Mesenchymal stem cell (in vitro differentiated cells and primary cell): ENCODE data around the gene ST3GAL4.

Source experiments
- DNase-seq: peaks from one replicate; pipeline ENCODE4 v3.0.0-alpha.2; 2013
- H2AFZ ChIP-seq: one replicate; pipeline ENCODE4 v1.6.1; 2013; ENCODE audit warnings: low read depth, mild to moderate bottlenecking, control low read depth, inconsistent platforms, low read length, moderate library complexity
- H2AK5ac ChIP-seq: 2 replicates; pipeline ENCODE4 v1.6.1; 2013; ENCODE audit warnings: low read length, moderate library complexity, mild to moderate bottlenecking, inconsistent platforms; ENCODE audit not compliant: severe bottlenecking
- H2BK120ac ChIP-seq: one replicate; pipeline ENCODE4 v1.6.1; 2013; ENCODE audit warnings: low read depth, mild to moderate bottlenecking, inconsistent platforms, low read length, moderate library complexity
- H2BK12ac ChIP-seq, 2 experiments: one replicate each; pipeline ENCODE4 v1.6.1; 2013; ENCODE audit warnings: inconsistent platforms in 2 of 2, low read length in 2 of 2, mild to moderate bottlenecking in 2 of 2, moderate library complexity in 2 of 2, control low read depth in 1 of 2
- H2BK15ac ChIP-seq: one replicate; pipeline ENCODE4 v1.6.1; 2013; ENCODE audit warnings: mild to moderate bottlenecking, low read depth, inconsistent platforms; ENCODE audit not compliant: poor library complexity, severe bottlenecking
- H2BK5ac ChIP-seq: 2 replicates; pipeline ENCODE4 v1.6.1; 2013; ENCODE audit warnings: low read depth, mild to moderate bottlenecking, low read length, control low read depth, inconsistent platforms; ENCODE audit not compliant: poor library complexity, severe bottlenecking
- H3K14ac ChIP-seq, 2 experiments: one replicate each; pipeline ENCODE4 v1.6.1; 2013; ENCODE audit warnings: inconsistent platforms in 2 of 2, low read length in 2 of 2, control low read depth in 1 of 2, mild to moderate bottlenecking in 1 of 2, moderate library complexity in 1 of 2
- H3K18ac ChIP-seq, 2 experiments: one replicate each; pipeline ENCODE4 v1.6.1; 2013; ENCODE audit warnings: inconsistent platforms in 2 of 2, low read length in 2 of 2, control low read depth in 1 of 2, low read depth in 1 of 2, mild to moderate bottlenecking in 1 of 2
- H3K23ac ChIP-seq, 2 experiments: one replicate each; pipeline ENCODE4 v1.6.1; 2013; ENCODE audit warnings: inconsistent platforms in 2 of 2, low read length in 2 of 2, mild to moderate bottlenecking in 2 of 2, moderate library complexity in 2 of 2, control low read depth in 1 of 2
- H3K27ac ChIP-seq: 2 replicates; pipeline ENCODE4 v1.5.1; 2013; ENCODE audit warnings: mild to moderate bottlenecking, moderate library complexity, low read length, control low read depth, inconsistent platforms; ENCODE audit not compliant: poor library complexity, severe bottlenecking
- H3K27me3 ChIP-seq, 2 experiments: 2 replicates each; pipeline versions ENCODE4 v1.6.1 to v1.7.0; 2013; ENCODE audit warnings: low read length in 2 of 2, mild to moderate bottlenecking in 2 of 2, moderate library complexity in 2 of 2, control low read depth in 1 of 2, inconsistent platforms in 1 of 2; ENCODE audit not compliant: control insufficient read depth in 1 of 2, insufficient read depth in 1 of 2
- H3K36me3 ChIP-seq, 2 experiments: 2 replicates each; pipeline versions ENCODE4 v1.6.1 to v1.7.0; 2013; ENCODE audit warnings: low read length in 2 of 2, control low read depth in 1 of 2, inconsistent platforms in 1 of 2, low read depth in 1 of 2, mild to moderate bottlenecking in 1 of 2; ENCODE audit not compliant: insufficient read depth in 2 of 2, control insufficient read depth in 1 of 2
- H3K4ac ChIP-seq, 2 experiments: one replicate each; pipeline ENCODE4 v1.6.1; 2013; ENCODE audit warnings: inconsistent platforms in 2 of 2, low read length in 2 of 2, mild to moderate bottlenecking in 2 of 2, moderate library complexity in 2 of 2, control low read depth in 1 of 2, low read depth in 1 of 2
- H3K4me1 ChIP-seq: 2 replicates; pipeline ENCODE4 v1.6.1; 2013; ENCODE audit warnings: low read depth, low read length, control low read depth; ENCODE audit not compliant: control insufficient read depth, insufficient read depth
- H3K4me2 ChIP-seq: 2 replicates; pipeline ENCODE4 v1.6.1; 2013; ENCODE audit warnings: low read length, mild to moderate bottlenecking, inconsistent platforms; ENCODE audit not compliant: poor library complexity, severe bottlenecking
- H3K4me3 ChIP-seq, 2 experiments: 2 replicates each; pipeline versions ENCODE4 v1.5.1 to v1.7.0; 2013; ENCODE audit warnings: low read length in 2 of 2, mild to moderate bottlenecking in 2 of 2, control low read depth in 1 of 2, low read depth in 1 of 2; ENCODE audit not compliant: insufficient read depth in 1 of 2
- H3K79me1 ChIP-seq: replicated peaks from 2 replicates; pipeline ENCODE4 v1.6.1; 2013; ENCODE audit warnings: mild to moderate bottlenecking, control low read depth, low read length, inconsistent platforms; ENCODE audit not compliant: poor library complexity, severe bottlenecking
- H3K9ac ChIP-seq: 2 replicates; pipeline ENCODE4 v1.7.0; 2013; ENCODE audit warnings: mild to moderate bottlenecking, low read length, moderate library complexity
- H3K9me3 ChIP-seq: 2 replicates; pipeline ENCODE4 v1.7.0; 2013; ENCODE audit warnings: mild to moderate bottlenecking, low read length; ENCODE audit not compliant: control insufficient read depth
- H4K8ac ChIP-seq: one replicate; pipeline ENCODE4 v1.6.1; 2013; ENCODE audit warnings: inconsistent platforms, mild to moderate bottlenecking, low read length, moderate library complexity
- H4K91ac ChIP-seq: one replicate; pipeline ENCODE4 v1.6.1; 2013; ENCODE audit warnings: mild to moderate bottlenecking, low read length, inconsistent platforms
- WGBS: methylation state at CpG from one replicate; pipeline ENCODE4 v1.1.7; 2013; ENCODE audit warnings: mixed read lengths; 5-methylcytosine and 5-hydroxymethylcytosine counted together

Gene ST3GAL4

GRCh38 chr11:126450806-126451205, 95.3 kb downstream of the ST3GAL4 start:
- Histone ChIP-seq H2BK5ac (no peak overlapping the region), H2AK5ac (no peak overlapping the region), H3K14ac (peak overlapping the region in 1 of 2 experiments; percentile 8), H2AFZ (no peak overlapping the region), H3K23ac (no peak overlapping the region), H3K4ac (no peak overlapping the region), H3K27me3 (peaks cover 9 to 29% of the 10 kb centered on the region in 2 experiments), H3K9me3 (no peaks in the 10 kb centered on the region), H3K27ac (no peak overlapping the region), H3K4me2 (no peak overlapping the region), H4K91ac (no peak overlapping the region), H2BK120ac (no peak overlapping the region), H3K9ac (no peak overlapping the region), H3K4me3 (peak overlapping the region in 1 of 2 experiments; percentile 24), H3K18ac (no peak overlapping the region), H4K8ac (no peak overlapping the region), H2BK12ac (no peak overlapping the region), H3K36me3 (peaks cover 0 to 8% of the 10 kb centered on the region in 2 experiments), H2BK15ac (no peak overlapping the region), H3K79me1 (no peaks in the 10 kb centered on the region), H3K4me1 (peaks cover 8% of the 10 kb centered on the region)
- DNase-seq, result no peak
- WGBS, result 89% methylated on average over 11 of the region's 11 CpGs

- H2AFZ ChIP-seq, result no peak overlapping the region
- H3K18ac ChIP-seq, result no peak overlapping the region
- no peak overlapping the region for H3K4ac ChIP-seq
- H3K79me1 ChIP-seq, result no peaks in the 10 kb centered on the region
- H2BK15ac ChIP-seq, result no peak overlapping the region
- no peak overlapping the region for H3K23ac ChIP-seq
- H3K14ac ChIP-seq, result peak overlapping the region in 1 of 2 experiments; percentile 8
- H3K36me3 ChIP-seq, result peaks cover 0 to 8% of the 10 kb centered on the region in 2 experiments
- H4K8ac ChIP-seq, result no peak overlapping the region
- H2BK120ac ChIP-seq, result no peak overlapping the region
- H3K27me3 ChIP-seq, result peaks cover 13 to 29% of the 10 kb centered on the region in 2 experiments
- no peak for DNase-seq
- H3K4me3 ChIP-seq, result peak overlapping the region in 1 of 2 experiments; percentile 24
- no peaks in the 10 kb centered on the region for H3K9me3 ChIP-seq
- no peak overlapping the region for H2BK5ac ChIP-seq
- H4K91ac ChIP-seq, result peak overlapping the region; percentile 32
- no peak overlapping the region for H2AK5ac ChIP-seq
- no peak overlapping the region for H3K9ac ChIP-seq
- H3K4me1 ChIP-seq, result peaks cover 8% of the 10 kb centered on the region
- no peak overlapping the region for H3K27ac ChIP-seq
- H2BK12ac ChIP-seq, result no peak overlapping the region
- 89% methylated on average over 13 of the region's 15 CpGs for WGBS
- no peak overlapping the region for H3K4me2 ChIP-seq
Observed at GRCh38 chr11:126451211-126451802, 95.8 kb downstream of the ST3GAL4 start.

- no peak overlapping the region for H4K8ac ChIP-seq
- peaks cover 24 to 32% of the 10 kb centered on the region in 2 experiments for H3K27me3 ChIP-seq
- H3K4me3 ChIP-seq, result no peak overlapping the region
- no peaks in the 10 kb centered on the region for H3K9me3 ChIP-seq
- H2BK120ac ChIP-seq, result no peak overlapping the region
- 57% methylated on average over 24 of the region's 24 CpGs for WGBS
- H2BK12ac ChIP-seq, result no peak overlapping the region
- H2AFZ ChIP-seq, result no peak overlapping the region
- peaks cover 0 to 8% of the 10 kb centered on the region in 2 experiments for H3K36me3 ChIP-seq
- H3K9ac ChIP-seq, result no peak overlapping the region
- H4K91ac ChIP-seq, result no peak overlapping the region
- no peak overlapping the region for H2AK5ac ChIP-seq
- no peak overlapping the region for H3K14ac ChIP-seq
- peaks cover 8% of the 10 kb centered on the region for H3K4me1 ChIP-seq
- DNase-seq, result no peak
- H3K4me2 ChIP-seq, result no peak overlapping the region
- no peak overlapping the region for H3K23ac ChIP-seq
- no peak overlapping the region for H2BK15ac ChIP-seq
- H3K4ac ChIP-seq, result no peak overlapping the region
- no peaks in the 10 kb centered on the region for H3K79me1 ChIP-seq
- no peak overlapping the region for H3K27ac ChIP-seq
- no peak overlapping the region for H2BK5ac ChIP-seq
- H3K18ac ChIP-seq, result no peak overlapping the region
Observed at GRCh38 chr11:126452241-126453101, 97.0 kb downstream of the ST3GAL4 start.

- H3K4me1 ChIP-seq, result peaks cover 3% of the 10 kb centered on the region
- H2BK5ac ChIP-seq, result no peak overlapping the region
- no peak for DNase-seq
- H2AFZ ChIP-seq, result no peak overlapping the region
- no peak overlapping the region for H2AK5ac ChIP-seq
- H2BK120ac ChIP-seq, result no peak overlapping the region
- H3K4me3 ChIP-seq, result no peak overlapping the region
- no peak overlapping the region for H3K9ac ChIP-seq
- no peak overlapping the region for H3K4me2 ChIP-seq
- WGBS, result 75% methylated on average over 15 of the region's 15 CpGs
- no peak overlapping the region for H2BK15ac ChIP-seq
- H4K8ac ChIP-seq, result no peak overlapping the region
- no peak overlapping the region for H4K91ac ChIP-seq
- H3K9me3 ChIP-seq, result no peaks in the 10 kb centered on the region
- H3K23ac ChIP-seq, result no peak overlapping the region
- no peak overlapping the region for H3K14ac ChIP-seq
- peaks cover 0 to 6% of the 10 kb centered on the region in 2 experiments for H3K36me3 ChIP-seq
- no peak overlapping the region for H3K4ac ChIP-seq
- H3K27ac ChIP-seq, result no peak overlapping the region
- no peak overlapping the region for H2BK12ac ChIP-seq
- no peaks in the 10 kb centered on the region for H3K79me1 ChIP-seq
- H3K18ac ChIP-seq, result no peak overlapping the region
- H3K27me3 ChIP-seq, result peaks cover 41 to 52% of the 10 kb centered on the region in 2 experiments
Observed at GRCh38 chr11:126456089-126456488, 100.6 kb downstream of the ST3GAL4 start.
